B cell (primary cell): ENCODE data around the gene DLG2. TPM values are rescaled to one million over a fixed set of nuclear protein-coding genes. Genes with fewer than 3 reads are reported as not detected.

Source experiments
- ATAC-seq: fragments of 200-7000 bp; cut with Tn5 transposase; one replicate; pipeline ENCODE4 v1.10.0; 2021; ENCODE audit warnings: low read depth, mild to moderate bottlenecking, moderate number of reproducible peaks, moderate library complexity
- CTCF ChIA-PET: fragments of 350-600 bp; sonication (Branson Sonifier 250); formaldehyde crosslinking; loops from one replicate; lab custom pipeline; 2021; ENCODE audit warnings: antibody characterized with exemption, inconsistent platforms; lab: Charles Lee
- POLR2A ChIA-PET: fragments of 350-600 bp; sonication (Branson Sonifier 250); formaldehyde crosslinking; loops from one replicate; lab custom pipeline; 2021; ENCODE audit warnings: antibody characterized with exemption; lab: Charles Lee
- DNase-seq: peaks from one replicate; pipeline ENCODE4 v3.0.0; 2013
- H2AFZ ChIP-seq: 2 replicates; pipeline ENCODE4 v1.6.1; 2012; ENCODE audit warnings: mild to moderate bottlenecking, low read depth, low read length; ENCODE audit not compliant: insufficient read depth, poor library complexity, severe bottlenecking
- H3K27ac ChIP-seq, 2 donors: 1 replicate in 1 of 2; 2 replicates in 1 of 2; pipeline ENCODE4 v1.5.1; 2012 to 2013; ENCODE audit warnings: low read length in 2 of 2, mild to moderate bottlenecking in 2 of 2, moderate library complexity in 1 of 2
- H3K27me3 ChIP-seq, 4 experiments: fragments of 200-600 bp in 1 of 4; sonication (generic) in 1 of 4; replicated peaks in 1 of 4; 1 replicate in 2 of 4; 2 replicates in 2 of 4; pipeline versions ENCODE4 v1.6.1 to v1.7.0; 2013 to 2016; ENCODE audit warnings: low read length in 3 of 4, mild to moderate bottlenecking in 2 of 4, mixed read lengths in 1 of 4, moderate library complexity in 1 of 4; ENCODE audit not compliant: insufficient read depth in 4 of 4, control insufficient read depth in 3 of 4; ENCODE audit errors: control extremely low read depth in 1 of 4
- H3K36me3 ChIP-seq, 2 experiments: replicated peaks in 1 of 2; 1 replicate in 1 of 2; 2 replicates in 1 of 2; pipeline versions ENCODE4 v1.6.1 to v1.7.1; 2013; ENCODE audit warnings: low read length in 1 of 2; ENCODE audit not compliant: insufficient read depth in 2 of 2, control insufficient read depth in 1 of 2; ENCODE audit errors: control extremely low read depth in 1 of 2, extremely low read depth in 1 of 2
- H3K4me1 ChIP-seq, 2 donors: fragments of 200-600 bp in 1 of 2; sonication (generic) in 1 of 2; 1 replicate in 1 of 2; 2 replicates in 1 of 2; pipeline versions ENCODE4 v1.5.1 to v1.6.1; 2013 to 2017; ENCODE audit warnings: low read length in 2 of 2; ENCODE audit not compliant: control insufficient read depth in 2 of 2, insufficient read depth in 2 of 2
- H3K4me2 ChIP-seq: replicated peaks from 2 replicates; pipeline ENCODE3; 2012; ENCODE audit warnings: mild to moderate bottlenecking, low read depth, low read length; ENCODE audit not compliant: poor library complexity, severe bottlenecking
- H3K4me3 ChIP-seq, 5 experiments: fragments of 200-600 bp in 1 of 5; sonication (generic) in 1 of 5; 1 replicate in 3 of 5; 2 replicates in 2 of 5; pipeline versions ENCODE4 v1.5.1 to v1.7.0; 2011 to 2016; ENCODE audit warnings: low read length in 4 of 5, mild to moderate bottlenecking in 4 of 5, low read depth in 2 of 5, control low read depth in 1 of 5, moderate library complexity in 1 of 5; ENCODE audit not compliant: insufficient read depth in 1 of 5; ENCODE audit errors: control extremely low read depth in 1 of 5, extremely low read depth in 1 of 5
- H3K79me2 ChIP-seq: fragments of 200-600 bp; sonication (generic); one replicate; pipeline ENCODE4 v1.6.0; 2016; ENCODE audit warnings: low read length; ENCODE audit not compliant: control insufficient read depth, insufficient read depth
- H3K9ac ChIP-seq: fragments of 200-600 bp; sonication (generic); 2 replicates; pipeline ENCODE4 v1.6.1; 2017; ENCODE audit warnings: mild to moderate bottlenecking, low read length, moderate library complexity
- H3K9me3 ChIP-seq, 3 donors: one replicate each; pipeline versions ENCODE4 v1.6.1 to v1.7.1; 2013; ENCODE audit warnings: low read length in 2 of 3; ENCODE audit not compliant: control insufficient read depth in 2 of 3, insufficient read depth in 1 of 3; ENCODE audit errors: control extremely low read depth in 1 of 3
- H4K20me1 ChIP-seq: 2 replicates; pipeline ENCODE4 v1.6.0; 2012; ENCODE audit warnings: mild to moderate bottlenecking, low read length; ENCODE audit not compliant: insufficient read depth, control insufficient read depth, poor library complexity, severe bottlenecking
- H3K27ac Mint-ChIP-seq: one replicate; pipeline ENCODE4 v1.8.0; 2021; ENCODE audit warnings: mixed read lengths
- H3K27me3 Mint-ChIP-seq: one replicate; pipeline ENCODE4 v1.8.0; 2021; ENCODE audit warnings: mixed read lengths
- H3K4me1 Mint-ChIP-seq: one replicate; pipeline ENCODE4 v1.8.0; 2021; ENCODE audit warnings: mixed read lengths
- H3K4me3 Mint-ChIP-seq: one replicate; pipeline ENCODE4 v1.8.0; 2021; ENCODE audit warnings: mixed read lengths
- H3K9me3 Mint-ChIP-seq: one replicate; pipeline ENCODE4 v1.8.0; 2022; ENCODE audit warnings: mixed read lengths; ENCODE audit not compliant: insufficient read depth
- CTCF ChIP-seq: fragments of 200-600 bp; IDR thresholded peaks from one replicate; pipeline ENCODE4 v1.8.0; 2022; ENCODE audit warnings: antibody characterized with exemption, mild to moderate bottlenecking
- EZH2 ChIP-seq: IDR thresholded peaks from 2 replicates; pipeline ENCODE4 v1.6.1; 2012; ENCODE audit warnings: borderline replicate concordance, low read depth, mild to moderate bottlenecking, moderate library complexity, low read length; ENCODE audit not compliant: insufficient read depth, poor library complexity, severe bottlenecking
- WGBS: methylation state at CpG from one replicate; pipeline ENCODE4 v1.1.5; 2013; ENCODE audit warnings: missing lambda C conversion rate; ENCODE audit not compliant: insufficient coverage; 5-methylcytosine and 5-hydroxymethylcytosine counted together
- intact Hi-C: fragments of 100-400 bp; cut with micrococcal nuclease; formaldehyde crosslinking; loops from one replicate; pipeline ENCODE4 v1.10.0; 2022
- polyA plus RNA-seq: library from polyadenylated mRNA; depleted of rRNA; stranded (reverse); fragments of >200 nt; gene quantifications from 2 replicates; pipeline ENCODE4 v1.2.3, GENCODE V29; 2012
- total RNA-seq, 2 donors: library from RNA; stranded (reverse); fragments of 120-200 nt in 1 of 2; gene quantifications; 1 replicate in 1 of 2; 2 replicates in 1 of 2; pipeline versions ENCODE4 v1.2.3 to v1.2.4, GENCODE V29; 2013 to 2022

DLG2 gene
- total and polyA plus RNA-seq, 2 donors (not counting 1 experiment from before 2014, with no cell fraction given): 0.54 to 5.4 TPM

- Mint-ChIP-seq H3K4me1 (no peaks in the 10 kb centered on the region), H3K4me3 (no peak overlapping the region), H3K27ac (no peak overlapping the region), H3K27me3 (no peaks in the 10 kb centered on the region), H3K9me3 (no peaks in the 10 kb centered on the region)
- Histone ChIP-seq H3K27ac (no peak overlapping the region), H3K27me3 (no peaks in the 10 kb centered on the region), H3K4me3 (no peak overlapping the region), H3K4me1 (no peaks in the 10 kb centered on the region), H2AFZ (no peak overlapping the region), H3K9ac (no peak overlapping the region), H3K79me2 (no peaks in the 10 kb centered on the region), H3K36me3 (no peaks in the 10 kb centered on the region), H3K9me3 (no peaks in the 10 kb centered on the region), H3K4me2 (no peak overlapping the region), H4K20me1 (no peaks in the 10 kb centered on the region)
- ChIA-PET POLR2A (no interaction called here), CTCF (no interaction called here)
- no peak for DNase-seq
- no peak for TF ChIP-seq CTCF
- TF ChIP-seq EZH2: no peak
- no peak for ATAC-seq
- intact Hi-C loops: no loop called here
Observed at GRCh38 chr11:84022695-84023094, 1604.4 kb downstream of the DLG2 start.

- no CpG with 5 or more reads among the region's 1 CpG for WGBS
- Mint-ChIP-seq H3K4me1 (no peaks in the 10 kb centered on the region), H3K9me3 (no peaks in the 10 kb centered on the region), H3K27me3 (no peaks in the 10 kb centered on the region), H3K27ac (no peak overlapping the region), H3K4me3 (no peak overlapping the region)
- H3K36me3 ChIP-seq: no peaks in the 10 kb centered on the region
- DNase-seq (no peak), ATAC-seq (no peak)
- no peaks in the 10 kb centered on the region for H3K9me3 ChIP-seq
- no peaks in the 10 kb centered on the region for H4K20me1 ChIP-seq
- ChIA-PET POLR2A (no interaction called here), CTCF (no interaction called here)
- H2AFZ ChIP-seq: no peak overlapping the region
- TF ChIP-seq CTCF (no peak), EZH2 (no peak)
- H3K79me2 ChIP-seq: no peaks in the 10 kb centered on the region
- H3K4me3 ChIP-seq: no peak overlapping the region
- no peak overlapping the region for H3K27ac ChIP-seq
- H3K4me1 ChIP-seq: no peaks in the 10 kb centered on the region
- H3K27me3 ChIP-seq: no peaks in the 10 kb centered on the region
- H3K4me2 ChIP-seq: no peak overlapping the region
- no peak overlapping the region for H3K9ac ChIP-seq
- intact Hi-C loops: no loop called here
Observed at GRCh38 chr11:84022201-84022600, 1604.9 kb downstream of the DLG2 start.
